Measurements from ENCODE around the gene BCAS1.

Gene BCAS1

GRCh38 chr20:53927990-53928389 lies 142.4 kb downstream of the BCAS1 start:
- H3K27ac ChIP-seq: no peak overlapping the region
- no peak for TF ChIP-seq ZFX (IDR thresholded peaks at IDR 0.05)
- TF ChIP-seq CTCF (conservative IDR thresholded peaks at IDR 0.05): no peak

- TF ChIP-seq CTCF (conservative IDR thresholded peaks at IDR 0.05): no peak
- no peak for TF ChIP-seq ZFX (IDR thresholded peaks at IDR 0.05)
- H3K27ac ChIP-seq: no peak overlapping the region
Measured at GRCh38 chr20:53926428-53927028, 143.9 kb downstream of the BCAS1 start.

- no peak overlapping the region for H3K27ac ChIP-seq
- TF ChIP-seq CTCF (conservative IDR thresholded peaks at IDR 0.05): no peak
- TF ChIP-seq ZFX (IDR thresholded peaks at IDR 0.05): no peak
Measured at GRCh38 chr20:53925651-53926401, 144.6 kb downstream of the BCAS1 start.

- TF ChIP-seq ZFX (IDR thresholded peaks at IDR 0.05): no peak
- TF ChIP-seq CTCF (conservative IDR thresholded peaks at IDR 0.05): no peak
- H3K27ac ChIP-seq: no peak overlapping the region
Measured at GRCh38 chr20:53923566-53924369, 146.6 kb downstream of the BCAS1 start.

GRCh38 chr20:53922901-53923314 lies 147.5 kb downstream of the BCAS1 start:
- TF ChIP-seq ZFX (IDR thresholded peaks at IDR 0.05) (no peak), CTCF (conservative IDR thresholded peaks at IDR 0.05) (no peak)
- no peak overlapping the region for H3K27ac ChIP-seq

- no peak overlapping the region for H3K27ac ChIP-seq
- TF ChIP-seq ZFX (IDR thresholded peaks at IDR 0.05) (no peak), CTCF (conservative IDR thresholded peaks at IDR 0.05) (no peak)
Measured at GRCh38 chr20:53921443-53921973, 148.9 kb downstream of the BCAS1 start.

Measured in C4-2B (cell line).